GM12872 (cell line): ENCODE data around the gene KLF4.

Experiments used
- TF ChIP-seq, protein P1 (sequence below): IDR thresholded peaks from 3 replicates; pipeline ENCODE4 v1.5.1; 2011; ENCODE audit warnings: low read depth, mild to moderate bottlenecking, low read length, moderate library complexity; ENCODE audit not compliant: insufficient read depth

KLF4 gene

DNA sequence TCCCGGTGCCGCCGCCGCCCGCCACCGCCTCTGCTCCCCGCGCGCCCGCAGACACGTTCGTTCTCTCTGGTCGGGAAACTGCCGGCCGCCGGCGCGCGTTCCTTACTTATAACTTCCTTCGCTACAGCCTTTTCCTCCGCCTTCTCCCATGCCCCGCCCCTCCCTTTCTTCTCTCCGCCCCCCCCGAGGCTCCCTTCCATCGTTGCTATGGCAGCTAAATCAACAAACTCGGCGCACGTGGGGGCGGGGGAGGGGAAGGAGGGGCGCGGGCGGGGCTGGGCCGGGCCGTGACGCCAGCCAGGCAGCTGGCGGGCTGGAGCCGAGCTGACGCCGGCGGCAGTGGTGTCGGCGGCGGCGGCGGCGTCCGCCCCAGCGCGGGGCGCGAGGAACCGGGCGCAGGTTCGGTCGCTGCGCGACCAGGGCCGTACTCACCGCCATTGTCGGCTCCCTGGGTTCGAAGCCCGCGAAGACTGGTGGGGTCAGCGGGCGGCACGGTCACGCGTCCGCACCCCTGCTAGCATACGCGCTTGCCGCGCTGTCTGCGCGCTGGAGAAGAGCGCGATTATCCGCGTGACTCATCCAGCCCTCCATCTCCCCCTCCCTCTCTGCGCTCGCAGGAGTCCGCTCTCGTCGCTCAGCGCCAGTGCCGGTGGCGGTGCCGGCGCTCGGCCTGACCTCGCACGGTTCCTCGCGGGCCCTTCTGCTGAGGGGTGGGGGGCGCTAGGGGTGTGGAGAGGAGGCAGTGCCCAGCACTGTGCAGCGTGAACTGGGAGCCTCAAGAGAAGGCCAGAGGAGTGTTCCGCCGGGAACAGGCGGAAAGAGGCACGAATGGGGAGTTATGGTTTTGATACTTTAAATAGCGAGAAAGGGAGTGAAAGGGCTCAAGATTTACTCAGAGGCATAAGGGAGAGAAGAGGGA, at the start of gene KLF4:
TSS of gene KLF4 (minus strand) at position 83 of the 919 bp plus-strand sequence. CDS start 597 bp downstream, outside the sequence.
- TF ChIP-seq, protein P1, sequence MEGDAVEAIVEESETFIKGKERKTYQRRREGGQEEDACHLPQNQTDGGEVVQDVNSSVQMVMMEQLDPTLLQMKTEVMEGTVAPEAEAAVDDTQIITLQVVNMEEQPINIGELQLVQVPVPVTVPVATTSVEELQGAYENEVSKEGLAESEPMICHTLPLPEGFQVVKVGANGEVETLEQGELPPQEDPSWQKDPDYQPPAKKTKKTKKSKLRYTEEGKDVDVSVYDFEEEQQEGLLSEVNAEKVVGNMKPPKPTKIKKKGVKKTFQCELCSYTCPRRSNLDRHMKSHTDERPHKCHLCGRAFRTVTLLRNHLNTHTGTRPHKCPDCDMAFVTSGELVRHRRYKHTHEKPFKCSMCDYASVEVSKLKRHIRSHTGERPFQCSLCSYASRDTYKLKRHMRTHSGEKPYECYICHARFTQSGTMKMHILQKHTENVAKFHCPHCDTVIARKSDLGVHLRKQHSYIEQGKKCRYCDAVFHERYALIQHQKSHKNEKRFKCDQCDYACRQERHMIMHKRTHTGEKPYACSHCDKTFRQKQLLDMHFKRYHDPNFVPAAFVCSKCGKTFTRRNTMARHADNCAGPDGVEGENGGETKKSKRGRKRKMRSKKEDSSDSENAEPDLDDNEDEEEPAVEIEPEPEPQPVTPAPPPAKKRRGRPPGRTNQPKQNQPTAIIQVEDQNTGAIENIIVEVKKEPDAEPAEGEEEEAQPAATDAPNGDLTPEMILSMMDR: no peak

DNA sequence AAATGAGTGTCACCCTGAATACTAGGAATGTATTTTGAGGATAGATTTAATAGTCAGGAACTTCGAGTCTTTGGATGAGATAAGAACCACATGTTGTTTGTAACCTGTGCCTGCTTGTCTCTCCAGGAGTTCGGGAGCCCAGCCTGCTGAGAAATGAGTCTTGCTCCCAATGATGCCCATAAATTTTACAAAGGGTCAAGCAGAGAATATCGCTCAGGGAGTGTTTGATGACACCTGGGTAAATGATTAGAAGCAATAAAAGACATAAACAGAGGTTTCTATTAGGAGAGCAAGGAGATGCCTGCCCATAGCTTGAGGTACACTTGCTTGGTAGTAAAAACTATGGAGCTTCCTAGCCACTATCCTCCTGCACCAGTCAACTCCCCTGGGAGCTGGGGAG, 46.9 kb upstream of the KLF4 start:
- TF ChIP-seq, protein P1: no peak

DNA sequence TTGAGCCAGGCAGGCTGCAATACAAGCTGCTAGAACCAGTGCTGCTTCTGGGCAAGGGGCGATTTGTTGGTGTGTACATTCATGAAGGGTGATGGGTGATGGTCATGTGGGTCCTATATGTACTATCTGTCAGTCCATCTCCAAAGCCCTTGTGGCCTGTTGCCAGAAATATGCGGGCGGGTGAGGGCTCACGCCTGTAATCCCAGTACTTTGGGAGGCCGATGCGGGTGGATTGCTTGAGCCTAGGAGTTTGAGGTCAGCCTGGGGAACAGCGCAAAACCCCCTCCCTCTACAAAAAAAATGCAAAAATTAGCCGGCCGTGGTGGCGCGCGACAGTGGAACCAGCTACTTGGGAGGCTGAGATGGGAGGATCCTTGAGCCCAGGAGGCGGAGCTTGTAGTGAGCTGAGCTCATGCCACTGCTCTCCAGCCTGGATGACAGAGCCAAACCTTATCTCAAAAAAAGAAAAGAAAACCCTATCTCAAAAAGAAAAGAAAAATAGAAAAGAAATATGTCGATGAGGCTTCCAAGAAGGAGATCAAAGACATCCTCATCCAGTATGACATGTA, 45.0 kb upstream of the KLF4 start:
- TF ChIP-seq, protein P1: no peak

DNA sequence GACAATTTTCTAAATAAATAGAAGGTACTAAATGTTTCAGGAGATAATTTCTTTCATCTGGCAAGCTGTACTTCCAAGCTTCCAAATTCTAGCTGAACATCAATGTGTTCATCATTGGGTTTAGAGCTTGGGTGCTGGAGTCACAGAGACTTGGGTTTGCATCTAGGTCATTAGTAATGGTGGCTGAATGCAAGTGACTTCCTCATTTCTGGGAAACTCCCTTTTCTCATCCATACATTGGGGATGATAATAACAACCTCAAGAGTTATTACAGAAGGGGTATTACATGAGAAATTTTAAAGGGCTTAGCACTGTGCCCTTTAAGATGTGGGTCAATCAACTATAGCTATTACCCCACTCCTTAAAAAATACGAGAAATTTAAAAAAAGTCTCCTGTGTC, 41.1 kb upstream of the KLF4 start:
- TF ChIP-seq, protein P1: no peak

DNA sequence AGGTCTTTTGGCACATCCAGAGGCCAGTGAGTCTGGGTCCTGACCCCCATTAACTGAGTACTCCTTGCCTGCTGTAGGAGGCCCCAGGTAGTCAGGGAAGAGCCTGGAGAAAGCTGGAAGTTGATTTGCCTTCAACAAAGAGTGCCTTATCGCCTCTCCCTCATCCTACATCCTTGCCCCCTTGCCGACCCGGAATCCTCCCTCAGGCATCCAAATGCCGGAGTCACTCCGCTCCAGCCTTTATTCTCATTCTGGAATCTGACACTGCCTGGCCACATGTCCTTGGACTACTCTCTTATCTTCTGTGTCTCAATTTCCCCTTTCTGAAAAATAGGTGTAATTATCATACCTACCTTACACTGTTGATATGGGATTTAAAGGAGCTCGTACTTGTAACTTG, 39.1 kb upstream of the KLF4 start:
- TF ChIP-seq, protein P1: no peak

DNA sequence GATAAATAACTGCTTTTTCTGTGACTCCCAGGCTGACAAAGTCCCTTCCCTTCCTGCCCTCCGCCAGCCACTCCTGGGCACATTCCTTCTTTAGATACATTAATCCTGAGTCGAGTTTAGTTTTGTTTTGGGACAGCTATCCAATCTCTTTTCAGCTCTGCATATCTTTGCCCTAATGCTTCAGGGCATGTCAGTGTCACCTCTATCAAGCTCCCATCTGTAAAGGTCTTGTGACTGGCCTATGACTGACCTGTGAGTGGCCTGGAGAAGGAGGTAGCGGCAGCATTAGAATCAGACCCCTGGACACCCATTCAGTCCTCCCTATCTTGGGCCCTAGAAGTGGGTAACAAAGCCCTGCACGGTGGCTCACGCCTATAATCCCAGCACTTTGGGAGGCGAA, 34.0 kb upstream of the KLF4 start:
- TF ChIP-seq, protein P1: no peak

DNA sequence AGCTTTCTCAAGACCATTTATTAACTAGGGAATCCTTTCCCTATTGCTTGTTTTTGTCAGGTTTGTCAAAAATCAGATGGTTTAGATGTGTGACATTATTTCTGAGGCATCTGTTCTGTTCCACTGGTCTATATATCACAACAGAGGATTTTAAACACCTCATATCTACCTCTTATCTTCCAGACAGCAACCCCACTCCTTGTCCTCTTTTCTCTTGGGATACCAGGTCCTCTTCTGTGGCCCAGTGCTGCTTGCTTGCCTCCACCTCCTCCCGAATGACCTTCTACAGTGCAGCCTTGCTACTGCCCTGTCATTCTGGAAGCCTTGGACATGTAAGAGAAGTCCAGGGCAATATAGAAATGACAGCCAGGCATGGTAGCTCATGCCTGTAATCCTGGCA, 30.6 kb upstream of the KLF4 start:
- TF ChIP-seq, protein P1: no peak
